WTC11 (cell line): ENCODE data around the gene TIAM2.

Experiments
- AFF4 ChIP-seq: sonication (generic); formaldehyde crosslinking; IDR thresholded peaks from 2 replicates; pipeline ENCODE4 v1.8.1; 2023; ENCODE audit warnings: mild to moderate bottlenecking, missing genetic modification reagents, borderline replicate concordance
- CBFB ChIP-seq: sonication (generic); formaldehyde crosslinking; IDR thresholded peaks from 2 replicates; pipeline ENCODE4 v1.8.1; 2022; ENCODE audit warnings: mild to moderate bottlenecking, low read depth, missing genetic modification reagents
- GTF2I ChIP-seq: fragments of 250-450 bp; sonication (Bioruptor Pico); conservative IDR thresholded peaks from 2 replicates; pipeline ENCODE4 v1.4.0; 2021; ENCODE audit warnings: mild to moderate bottlenecking
- MAX ChIP-seq: sonication (generic); formaldehyde crosslinking; IDR thresholded peaks from 2 replicates; pipeline ENCODE4 v1.8.0; 2022; ENCODE audit warnings: mild to moderate bottlenecking, missing genetic modification reagents
- SOX15 ChIP-seq: fragments of 250-450 bp; sonication (Bioruptor Pico); IDR thresholded peaks from 2 replicates; pipeline ENCODE4 v1.9.0; 2021; ENCODE audit warnings: mild to moderate bottlenecking
- SP1 ChIP-seq: sonication (generic); formaldehyde crosslinking; conservative IDR thresholded peaks from 2 replicates; pipeline ENCODE4 v1.8.1; 2022; ENCODE audit warnings: missing genetic modification reagents
- ZBTB21 ChIP-seq: sonication (generic); formaldehyde crosslinking; IDR thresholded peaks from 2 replicates; pipeline ENCODE4 v1.8.1; 2023; ENCODE audit warnings: mild to moderate bottlenecking, missing genetic modification reagents, borderline replicate concordance
- ZNF138 ChIP-seq: sonication (generic); formaldehyde crosslinking; conservative IDR thresholded peaks from 2 replicates; pipeline ENCODE4 v1.8.1; 2022; ENCODE audit warnings: mild to moderate bottlenecking, moderate library complexity, missing genetic modification reagents
- TF ChIP-seq, protein P1 (sequence below): fragments of 200-600 bp; IDR thresholded peaks from 2 replicates; pipeline ENCODE4 v1.8.0; 2022; ENCODE audit warnings: antibody characterized with exemption
- TF ChIP-seq, protein P2 (sequence below): sonication (generic); formaldehyde crosslinking; IDR thresholded peaks from 2 replicates; pipeline ENCODE4 v1.8.1; 2023; ENCODE audit warnings: mild to moderate bottlenecking, missing genetic modification reagents
- TF ChIP-seq, protein P3 (sequence below): sonication (generic); formaldehyde crosslinking; IDR thresholded peaks from 2 replicates; pipeline ENCODE4 v1.8.0; 2022; ENCODE audit warnings: mild to moderate bottlenecking, missing genetic modification reagents

DNA sequence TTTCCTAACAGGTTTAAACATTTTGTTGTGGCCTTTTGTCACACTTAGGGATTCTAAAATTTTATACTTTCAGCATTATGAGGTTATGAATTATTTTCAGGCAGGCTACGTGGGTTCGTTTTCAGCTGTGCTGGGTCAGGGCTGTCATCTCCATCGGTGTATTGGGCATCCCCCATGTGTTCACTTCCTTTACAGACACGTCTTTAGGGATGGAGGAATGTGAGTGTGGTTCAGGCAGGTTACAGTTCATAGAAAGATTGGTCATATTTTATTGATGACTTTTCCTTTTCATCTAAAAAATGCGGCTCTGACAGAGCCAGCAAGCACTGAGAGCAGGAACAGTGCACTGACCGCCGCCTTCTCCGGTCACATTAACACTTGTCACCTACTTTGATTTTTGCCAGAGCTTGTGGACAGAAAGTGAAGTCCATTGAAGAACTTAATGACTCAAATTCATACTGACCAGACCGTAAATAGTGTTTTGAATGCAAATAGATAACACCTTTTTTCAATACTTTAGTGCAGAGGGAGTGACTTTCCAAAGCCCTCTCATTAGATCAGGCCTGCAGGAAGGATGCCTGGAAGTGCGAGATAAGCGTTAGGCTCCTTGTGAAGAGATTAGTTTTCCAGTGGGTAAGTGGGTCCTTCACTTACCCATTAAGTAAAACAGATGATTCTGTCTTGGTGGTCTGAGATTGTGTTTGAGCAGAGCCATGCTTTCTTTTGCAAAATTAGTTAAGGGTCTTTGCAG, 113.1 kb downstream of the TIAM2 start:
- TF ChIP-seq, protein P1, sequence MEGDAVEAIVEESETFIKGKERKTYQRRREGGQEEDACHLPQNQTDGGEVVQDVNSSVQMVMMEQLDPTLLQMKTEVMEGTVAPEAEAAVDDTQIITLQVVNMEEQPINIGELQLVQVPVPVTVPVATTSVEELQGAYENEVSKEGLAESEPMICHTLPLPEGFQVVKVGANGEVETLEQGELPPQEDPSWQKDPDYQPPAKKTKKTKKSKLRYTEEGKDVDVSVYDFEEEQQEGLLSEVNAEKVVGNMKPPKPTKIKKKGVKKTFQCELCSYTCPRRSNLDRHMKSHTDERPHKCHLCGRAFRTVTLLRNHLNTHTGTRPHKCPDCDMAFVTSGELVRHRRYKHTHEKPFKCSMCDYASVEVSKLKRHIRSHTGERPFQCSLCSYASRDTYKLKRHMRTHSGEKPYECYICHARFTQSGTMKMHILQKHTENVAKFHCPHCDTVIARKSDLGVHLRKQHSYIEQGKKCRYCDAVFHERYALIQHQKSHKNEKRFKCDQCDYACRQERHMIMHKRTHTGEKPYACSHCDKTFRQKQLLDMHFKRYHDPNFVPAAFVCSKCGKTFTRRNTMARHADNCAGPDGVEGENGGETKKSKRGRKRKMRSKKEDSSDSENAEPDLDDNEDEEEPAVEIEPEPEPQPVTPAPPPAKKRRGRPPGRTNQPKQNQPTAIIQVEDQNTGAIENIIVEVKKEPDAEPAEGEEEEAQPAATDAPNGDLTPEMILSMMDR: no peak
- TF ChIP-seq, protein P2, sequence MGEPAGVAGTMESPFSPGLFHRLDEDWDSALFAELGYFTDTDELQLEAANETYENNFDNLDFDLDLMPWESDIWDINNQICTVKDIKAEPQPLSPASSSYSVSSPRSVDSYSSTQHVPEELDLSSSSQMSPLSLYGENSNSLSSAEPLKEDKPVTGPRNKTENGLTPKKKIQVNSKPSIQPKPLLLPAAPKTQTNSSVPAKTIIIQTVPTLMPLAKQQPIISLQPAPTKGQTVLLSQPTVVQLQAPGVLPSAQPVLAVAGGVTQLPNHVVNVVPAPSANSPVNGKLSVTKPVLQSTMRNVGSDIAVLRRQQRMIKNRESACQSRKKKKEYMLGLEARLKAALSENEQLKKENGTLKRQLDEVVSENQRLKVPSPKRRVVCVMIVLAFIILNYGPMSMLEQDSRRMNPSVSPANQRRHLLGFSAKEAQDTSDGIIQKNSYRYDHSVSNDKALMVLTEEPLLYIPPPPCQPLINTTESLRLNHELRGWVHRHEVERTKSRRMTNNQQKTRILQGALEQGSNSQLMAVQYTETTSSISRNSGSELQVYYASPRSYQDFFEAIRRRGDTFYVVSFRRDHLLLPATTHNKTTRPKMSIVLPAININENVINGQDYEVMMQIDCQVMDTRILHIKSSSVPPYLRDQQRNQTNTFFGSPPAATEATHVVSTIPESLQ (CRISPR knock-in tag): no peak
- TF ChIP-seq GTF2I (no peak), ZBTB21 (CRISPR knock-in tag) (no peak), MAX (CRISPR knock-in tag) (no peak), CBFB (CRISPR knock-in tag) (no peak), ZNF138 (no peak), SOX15 (CRISPR knock-in tag) (no peak), AFF4 (CRISPR knock-in tag) (no peak), SP1 (CRISPR knock-in tag) (no peak)
- TF ChIP-seq, protein P3, sequence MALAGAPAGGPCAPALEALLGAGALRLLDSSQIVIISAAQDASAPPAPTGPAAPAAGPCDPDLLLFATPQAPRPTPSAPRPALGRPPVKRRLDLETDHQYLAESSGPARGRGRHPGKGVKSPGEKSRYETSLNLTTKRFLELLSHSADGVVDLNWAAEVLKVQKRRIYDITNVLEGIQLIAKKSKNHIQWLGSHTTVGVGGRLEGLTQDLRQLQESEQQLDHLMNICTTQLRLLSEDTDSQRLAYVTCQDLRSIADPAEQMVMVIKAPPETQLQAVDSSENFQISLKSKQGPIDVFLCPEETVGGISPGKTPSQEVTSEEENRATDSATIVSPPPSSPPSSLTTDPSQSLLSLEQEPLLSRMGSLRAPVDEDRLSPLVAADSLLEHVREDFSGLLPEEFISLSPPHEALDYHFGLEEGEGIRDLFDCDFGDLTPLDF: no peak
